B cell (primary cell): ENCODE data around the gene SEMA4C. TPM values are rescaled to one million over a fixed set of nuclear protein-coding genes. Genes with fewer than 3 reads are reported as not detected.

ENCODE experiments used
- ATAC-seq: fragments of 200-7000 bp; cut with Tn5 transposase; one replicate; pipeline ENCODE4 v1.10.0; 2021; ENCODE audit warnings: low read depth, mild to moderate bottlenecking, moderate number of reproducible peaks, moderate library complexity
- CTCF ChIA-PET: fragments of 350-600 bp; sonication (Branson Sonifier 250); formaldehyde crosslinking; loops from one replicate; lab custom pipeline; 2021; ENCODE audit warnings: antibody characterized with exemption, inconsistent platforms; lab: Charles Lee
- POLR2A ChIA-PET: fragments of 350-600 bp; sonication (Branson Sonifier 250); formaldehyde crosslinking; loops from one replicate; lab custom pipeline; 2021; ENCODE audit warnings: antibody characterized with exemption; lab: Charles Lee
- DNase-seq: peaks from one replicate; pipeline ENCODE4 v3.0.0; 2013
- H2AFZ ChIP-seq: 2 replicates; pipeline ENCODE4 v1.6.1; 2012; ENCODE audit warnings: mild to moderate bottlenecking, low read depth, low read length; ENCODE audit not compliant: insufficient read depth, poor library complexity, severe bottlenecking
- H3K27ac ChIP-seq, 2 donors: 1 replicate in 1 of 2; 2 replicates in 1 of 2; pipeline ENCODE4 v1.5.1; 2012 to 2013; ENCODE audit warnings: low read length in 2 of 2, mild to moderate bottlenecking in 2 of 2, moderate library complexity in 1 of 2
- H3K27me3 ChIP-seq, 4 experiments: fragments of 200-600 bp in 1 of 4; sonication (generic) in 1 of 4; replicated peaks in 1 of 4; 1 replicate in 2 of 4; 2 replicates in 2 of 4; pipeline versions ENCODE4 v1.6.1 to v1.7.0; 2013 to 2016; ENCODE audit warnings: low read length in 3 of 4, mild to moderate bottlenecking in 2 of 4, mixed read lengths in 1 of 4, moderate library complexity in 1 of 4; ENCODE audit not compliant: insufficient read depth in 4 of 4, control insufficient read depth in 3 of 4; ENCODE audit errors: control extremely low read depth in 1 of 4
- H3K36me3 ChIP-seq, 2 experiments: replicated peaks in 1 of 2; 1 replicate in 1 of 2; 2 replicates in 1 of 2; pipeline versions ENCODE4 v1.6.1 to v1.7.1; 2013; ENCODE audit warnings: low read length in 1 of 2; ENCODE audit not compliant: insufficient read depth in 2 of 2, control insufficient read depth in 1 of 2; ENCODE audit errors: control extremely low read depth in 1 of 2, extremely low read depth in 1 of 2
- H3K4me1 ChIP-seq, 2 donors: fragments of 200-600 bp in 1 of 2; sonication (generic) in 1 of 2; 1 replicate in 1 of 2; 2 replicates in 1 of 2; pipeline versions ENCODE4 v1.5.1 to v1.6.1; 2013 to 2017; ENCODE audit warnings: low read length in 2 of 2; ENCODE audit not compliant: control insufficient read depth in 2 of 2, insufficient read depth in 2 of 2
- H3K4me2 ChIP-seq: replicated peaks from 2 replicates; pipeline ENCODE3; 2012; ENCODE audit warnings: mild to moderate bottlenecking, low read depth, low read length; ENCODE audit not compliant: poor library complexity, severe bottlenecking
- H3K4me3 ChIP-seq, 5 experiments: fragments of 200-600 bp in 1 of 5; sonication (generic) in 1 of 5; 1 replicate in 3 of 5; 2 replicates in 2 of 5; pipeline versions ENCODE4 v1.5.1 to v1.7.0; 2011 to 2016; ENCODE audit warnings: low read length in 4 of 5, mild to moderate bottlenecking in 4 of 5, low read depth in 2 of 5, control low read depth in 1 of 5, moderate library complexity in 1 of 5; ENCODE audit not compliant: insufficient read depth in 1 of 5; ENCODE audit errors: control extremely low read depth in 1 of 5, extremely low read depth in 1 of 5
- H3K79me2 ChIP-seq: fragments of 200-600 bp; sonication (generic); one replicate; pipeline ENCODE4 v1.6.0; 2016; ENCODE audit warnings: low read length; ENCODE audit not compliant: control insufficient read depth, insufficient read depth
- H3K9ac ChIP-seq: fragments of 200-600 bp; sonication (generic); 2 replicates; pipeline ENCODE4 v1.6.1; 2017; ENCODE audit warnings: mild to moderate bottlenecking, low read length, moderate library complexity
- H3K9me3 ChIP-seq, 3 donors: one replicate each; pipeline versions ENCODE4 v1.6.1 to v1.7.1; 2013; ENCODE audit warnings: low read length in 2 of 3; ENCODE audit not compliant: control insufficient read depth in 2 of 3, insufficient read depth in 1 of 3; ENCODE audit errors: control extremely low read depth in 1 of 3
- H4K20me1 ChIP-seq: 2 replicates; pipeline ENCODE4 v1.6.0; 2012; ENCODE audit warnings: mild to moderate bottlenecking, low read length; ENCODE audit not compliant: insufficient read depth, control insufficient read depth, poor library complexity, severe bottlenecking
- H3K27ac Mint-ChIP-seq: one replicate; pipeline ENCODE4 v1.8.0; 2021; ENCODE audit warnings: mixed read lengths
- H3K27me3 Mint-ChIP-seq: one replicate; pipeline ENCODE4 v1.8.0; 2021; ENCODE audit warnings: mixed read lengths
- H3K4me1 Mint-ChIP-seq: one replicate; pipeline ENCODE4 v1.8.0; 2021; ENCODE audit warnings: mixed read lengths
- H3K4me3 Mint-ChIP-seq: one replicate; pipeline ENCODE4 v1.8.0; 2021; ENCODE audit warnings: mixed read lengths
- H3K9me3 Mint-ChIP-seq: one replicate; pipeline ENCODE4 v1.8.0; 2022; ENCODE audit warnings: mixed read lengths; ENCODE audit not compliant: insufficient read depth
- CTCF ChIP-seq: fragments of 200-600 bp; IDR thresholded peaks from one replicate; pipeline ENCODE4 v1.8.0; 2022; ENCODE audit warnings: antibody characterized with exemption, mild to moderate bottlenecking
- EZH2 ChIP-seq: IDR thresholded peaks from 2 replicates; pipeline ENCODE4 v1.6.1; 2012; ENCODE audit warnings: borderline replicate concordance, low read depth, mild to moderate bottlenecking, moderate library complexity, low read length; ENCODE audit not compliant: insufficient read depth, poor library complexity, severe bottlenecking
- WGBS: methylation state at CpG from one replicate; pipeline ENCODE4 v1.1.5; 2013; ENCODE audit warnings: missing lambda C conversion rate; ENCODE audit not compliant: insufficient coverage; 5-methylcytosine and 5-hydroxymethylcytosine counted together
- intact Hi-C: fragments of 100-400 bp; cut with micrococcal nuclease; formaldehyde crosslinking; loops from one replicate; pipeline ENCODE4 v1.10.0; 2022
- polyA plus RNA-seq: library from polyadenylated mRNA; depleted of rRNA; stranded (reverse); fragments of >200 nt; gene quantifications from 2 replicates; pipeline ENCODE4 v1.2.3, GENCODE V29; 2012
- total RNA-seq, 2 donors: library from RNA; stranded (reverse); fragments of 120-200 nt in 1 of 2; gene quantifications; 1 replicate in 1 of 2; 2 replicates in 1 of 2; pipeline versions ENCODE4 v1.2.3 to v1.2.4, GENCODE V29; 2013 to 2022

Gene SEMA4C
- total and polyA plus RNA-seq, 2 donors (not counting 1 experiment from before 2014, with no cell fraction given): 0.28 to 0.94 TPM

- WGBS: 66% methylated on average over 16 of the region's 18 CpGs
- POLR2A ChIA-PET: no interaction called here
- H2AFZ ChIP-seq: no peak overlapping the region
These were observed 36.9 kb downstream of the SEMA4C start for GRCh38 chr2:96832754-96833507.

More at GRCh38 chr2:96832754-96833507, 36.9 kb downstream of the SEMA4C start:
- no peaks in the 10 kb centered on the region for H3K27me3 ChIP-seq
- H3K27me3 Mint-ChIP-seq: no peaks in the 10 kb centered on the region
- ATAC-seq: peak; percentile 53
- H3K79me2 ChIP-seq: no peaks in the 10 kb centered on the region
- no peak for DNase-seq
- peak overlapping the region in 1 of 2 donors; percentile 13 for H3K27ac ChIP-seq
- intact Hi-C loops: no loop called here
- TF ChIP-seq CTCF (no peak), EZH2 (no peak)
- H3K4me1 ChIP-seq: peaks cover 0 to 5% of the 10 kb centered on the region in 2 donors
- H3K9me3 Mint-ChIP-seq: no peaks in the 10 kb centered on the region
- no peak overlapping the region for H3K9ac ChIP-seq
- CTCF ChIA-PET: interaction anchor here (0.7 to 2.1 kb wide), 2 partner anchors 16 to 197 kb away, joined by 3 to 8 read pairs; partner anchors contain the start of gene CNNM3
- H3K4me3 ChIP-seq: no peak overlapping the region
- peaks cover 10% of the 10 kb centered on the region for H3K4me1 Mint-ChIP-seq
- no peaks in the 10 kb centered on the region for H4K20me1 ChIP-seq
- peaks cover 0 to 74% of the 10 kb centered on the region in 2 experiments for H3K36me3 ChIP-seq
- no peaks in the 10 kb centered on the region for H3K9me3 ChIP-seq
- peak overlapping the region; percentile 15 for H3K4me2 ChIP-seq
- H3K27ac Mint-ChIP-seq: peak overlapping the region; percentile 75
- H3K4me3 Mint-ChIP-seq: no peak overlapping the region
